AG09309 (cell line): ENCODE data around the gene ZDHHC19.
"Not testable (repeated sequence)": the region's sequence is repeated elsewhere in the genome, so short reads cannot be mapped to it uniquely, and the experiment has no call there.

Experiments used
- DNase-seq: peaks from one replicate; pipeline ENCODE4 v3.0.0-alpha.2; 2010; ENCODE audit warnings: low read depth
- H3K4me3 ChIP-seq: 2 replicates; pipeline ENCODE4 v1.5.1; 2011; ENCODE audit warnings: mild to moderate bottlenecking, low read depth, low read length, moderate library complexity; ENCODE audit not compliant: control insufficient read depth
- CTCF ChIP-seq: IDR thresholded peaks from 2 replicates; pipeline ENCODE4 v1.5.1; 2011; ENCODE audit warnings: mild to moderate bottlenecking, low read depth, low read length, inconsistent platforms; ENCODE audit not compliant: insufficient read depth, control insufficient read depth; ENCODE audit errors: missing control alignments

ZDHHC19 gene

GRCh38 chr3:196175722-196176121 is 35.5 kb downstream of the ZDHHC19 start:
- no peak for DNase-seq
- TF ChIP-seq CTCF, result no peak
- no peak overlapping the region for H3K4me3 ChIP-seq

GRCh38 chr3:196175116-196175625 is 36.0 kb downstream of the ZDHHC19 start:
- TF ChIP-seq CTCF, result no peak
- DNase-seq, result no peak
- no peak overlapping the region for H3K4me3 ChIP-seq

- TF ChIP-seq CTCF, result no peak
- DNase-seq, result no peak
- no peak overlapping the region for H3K4me3 ChIP-seq
These were observed 36.5 kb downstream of the ZDHHC19 start for GRCh38 chr3:196174652-196175051.

- DNase-seq, H3K4me3 ChIP-seq: not testable (repeated sequence)
These were observed 40.9 kb downstream of the ZDHHC19 start for GRCh38 chr3:196170296-196170695.

GRCh38 chr3:196169836-196170240 is 41.4 kb downstream of the ZDHHC19 start:
- no peak overlapping the region for H3K4me3 ChIP-seq
- TF ChIP-seq CTCF, result no peak
- DNase-seq, result no peak

GRCh38 chr3:196168808-196169391 is 42.3 kb downstream of the ZDHHC19 start:
- no peak overlapping the region for H3K4me3 ChIP-seq
- TF ChIP-seq CTCF, result no peak
- no peak for DNase-seq

GRCh38 chr3:196166741-196167140 is 44.5 kb downstream of the ZDHHC19 start:
- TF ChIP-seq CTCF, result no peak
- H3K4me3 ChIP-seq, result no peak overlapping the region
- no peak for DNase-seq
